Effector memory CD4-positive, alpha-beta T cell (primary cell): ENCODE data around the gene CEP128.

Experiments
- DNase-seq, 3 donors: peaks; one replicate each; pipeline ENCODE4 v3.0.0-alpha.2; 2020
- H3K27ac ChIP-seq: 2 replicates; pipeline ENCODE4 v1.7.0; 2013; ENCODE audit warnings: mild to moderate bottlenecking, low read length, moderate library complexity; ENCODE audit not compliant: insufficient read depth, poor library complexity, severe bottlenecking
- H3K27me3 ChIP-seq: replicated peaks from 2 replicates; pipeline ENCODE4 v1.7.0; 2013; ENCODE audit warnings: mild to moderate bottlenecking, low read length; ENCODE audit not compliant: insufficient read depth, control insufficient read depth, poor library complexity, severe bottlenecking
- H3K36me3 ChIP-seq: 2 replicates; pipeline ENCODE4 v1.7.0; 2013; ENCODE audit warnings: mild to moderate bottlenecking, low read length, moderate library complexity; ENCODE audit not compliant: control insufficient read depth, insufficient read depth
- H3K4me1 ChIP-seq: 2 replicates; pipeline ENCODE4 v1.7.0; 2013; ENCODE audit warnings: low read length, mild to moderate bottlenecking; ENCODE audit not compliant: control insufficient read depth, insufficient read depth, poor library complexity, severe bottlenecking
- H3K4me3 ChIP-seq: 2 replicates; pipeline ENCODE4 v1.7.0; 2013; ENCODE audit warnings: low read length, low read depth, mild to moderate bottlenecking; ENCODE audit not compliant: insufficient read depth, poor library complexity, severe bottlenecking
- H3K9me3 ChIP-seq: 2 replicates; pipeline ENCODE4 v1.7.0; 2013; ENCODE audit warnings: mild to moderate bottlenecking, low read length, moderate library complexity; ENCODE audit not compliant: control insufficient read depth

The CEP128 gene

DNA sequence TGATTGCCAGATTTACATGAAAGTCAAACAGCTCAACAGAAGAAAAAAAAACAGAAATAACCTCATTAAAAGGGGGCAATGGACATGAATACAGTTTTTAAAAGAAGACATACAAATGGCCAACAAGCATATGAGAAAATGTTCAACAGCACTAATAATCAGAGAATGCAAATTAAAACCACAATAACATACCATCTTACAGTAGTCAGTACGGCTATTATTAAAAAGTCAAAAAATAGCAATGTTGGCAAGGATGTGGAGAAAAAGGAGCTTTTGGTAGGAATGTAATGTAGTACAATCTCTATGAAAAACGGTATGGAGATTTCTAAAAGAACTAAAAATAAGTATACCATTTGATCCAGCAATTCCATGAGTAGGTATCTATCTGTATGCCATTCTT lies 272.1 kb downstream of the CEP128 start:
- Histone ChIP-seq H3K4me1 (no peaks in the 10 kb centered on the region), H3K36me3 (no peaks in the 10 kb centered on the region), H3K4me3 (no peak overlapping the region), H3K9me3 (no peaks in the 10 kb centered on the region), H3K27me3 (no peaks in the 10 kb centered on the region), H3K27ac (no peak overlapping the region)
- DNase-seq, result no peak

DNA sequence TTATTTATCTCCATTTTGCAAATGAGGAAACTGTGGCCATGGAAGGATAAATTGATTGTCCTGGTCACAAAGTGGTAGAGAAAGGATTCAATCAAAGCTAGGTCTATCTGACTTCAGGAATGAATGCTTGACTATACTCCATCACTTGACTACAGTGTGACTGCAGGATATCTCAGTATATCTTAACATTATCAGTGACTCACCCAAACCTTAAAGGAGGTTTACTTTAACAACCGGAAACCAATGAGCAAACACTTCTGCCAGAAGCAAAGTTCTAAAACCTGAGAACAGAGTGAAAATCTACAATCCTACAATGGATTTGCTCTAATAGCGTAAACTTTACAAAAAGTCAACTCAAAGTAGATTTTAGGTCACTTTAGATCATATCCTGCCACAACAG lies 277.0 kb downstream of the CEP128 start:
- no peak overlapping the region for H3K27ac ChIP-seq
- H3K36me3 ChIP-seq, result no peaks in the 10 kb centered on the region
- no peak overlapping the region for H3K4me3 ChIP-seq
- no peaks in the 10 kb centered on the region for H3K4me1 ChIP-seq
- H3K9me3 ChIP-seq, result no peaks in the 10 kb centered on the region
- DNase-seq, result no peak
- no peaks in the 10 kb centered on the region for H3K27me3 ChIP-seq

DNA sequence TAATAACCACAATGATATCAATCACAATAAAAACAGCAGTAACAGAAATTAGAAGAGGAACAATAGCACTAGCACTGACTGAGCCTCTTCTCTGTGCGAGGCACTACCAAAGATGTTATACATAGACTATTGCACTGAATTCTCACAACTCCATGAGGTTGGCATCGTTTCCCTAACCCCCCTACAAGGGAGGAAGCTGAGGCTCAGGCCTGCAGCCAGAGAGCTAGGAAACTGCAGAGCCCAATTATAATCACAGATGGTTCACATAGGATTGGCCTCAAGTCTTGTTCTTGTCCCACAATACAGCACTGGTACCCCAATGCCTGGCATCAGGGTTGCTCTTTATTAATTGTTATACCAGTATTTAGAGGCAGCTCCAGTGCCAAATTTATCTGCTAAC lies 278.0 kb downstream of the CEP128 start:
- Histone ChIP-seq H3K36me3 (no peaks in the 10 kb centered on the region), H3K27ac (no peak overlapping the region), H3K9me3 (no peaks in the 10 kb centered on the region), H3K4me3 (no peak overlapping the region), H3K27me3 (no peaks in the 10 kb centered on the region), H3K4me1 (no peaks in the 10 kb centered on the region)
- no peak for DNase-seq

DNA sequence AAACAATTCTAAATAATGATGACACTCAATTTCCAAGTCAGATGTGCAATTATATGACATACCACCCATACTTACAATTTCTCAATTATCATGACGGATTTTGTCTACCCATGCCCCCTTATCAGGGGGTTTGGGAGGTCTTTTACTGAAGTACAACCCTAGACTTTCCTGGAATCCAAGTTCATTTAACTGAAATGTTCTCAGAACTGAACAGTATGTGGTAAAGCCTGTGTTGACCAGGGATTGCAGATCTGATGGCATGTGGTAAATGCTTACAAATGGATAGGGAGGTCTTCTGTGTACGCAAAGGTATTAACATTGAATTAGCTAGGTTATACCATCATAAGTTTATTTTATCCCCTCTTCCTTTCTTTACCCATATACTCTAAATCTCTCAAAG lies 281.8 kb downstream of the CEP128 start:
- no peaks in the 10 kb centered on the region for H3K4me1 ChIP-seq
- H3K27me3 ChIP-seq, result no peaks in the 10 kb centered on the region
- H3K9me3 ChIP-seq, result no peaks in the 10 kb centered on the region
- H3K4me3 ChIP-seq, result no peak overlapping the region
- no peaks in the 10 kb centered on the region for H3K36me3 ChIP-seq
- DNase-seq, result no peak
- H3K27ac ChIP-seq, result no peak overlapping the region

DNA sequence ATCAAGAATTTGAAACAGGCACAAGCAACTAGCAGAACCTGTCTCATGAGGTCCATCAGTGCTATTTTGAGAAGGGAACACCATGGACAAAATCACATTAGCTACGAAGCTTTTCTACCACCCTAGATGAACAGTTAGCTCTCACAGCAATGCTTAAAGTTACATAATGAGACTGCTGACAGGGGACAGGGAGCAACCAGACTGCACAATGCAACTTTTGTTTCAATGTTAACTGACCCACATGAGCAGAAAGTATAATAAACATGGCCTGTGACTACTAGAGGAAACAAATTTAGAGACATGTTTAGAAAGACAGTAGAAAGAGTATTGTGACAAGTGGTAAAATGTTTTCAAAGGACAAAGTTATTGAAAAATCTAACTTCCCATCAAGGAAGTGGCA lies 282.8 kb downstream of the CEP128 start:
- Histone ChIP-seq H3K27me3 (no peaks in the 10 kb centered on the region), H3K4me3 (no peak overlapping the region), H3K4me1 (no peaks in the 10 kb centered on the region), H3K9me3 (no peaks in the 10 kb centered on the region), H3K36me3 (no peaks in the 10 kb centered on the region), H3K27ac (no peak overlapping the region)
- DNase-seq, result no peak

DNA sequence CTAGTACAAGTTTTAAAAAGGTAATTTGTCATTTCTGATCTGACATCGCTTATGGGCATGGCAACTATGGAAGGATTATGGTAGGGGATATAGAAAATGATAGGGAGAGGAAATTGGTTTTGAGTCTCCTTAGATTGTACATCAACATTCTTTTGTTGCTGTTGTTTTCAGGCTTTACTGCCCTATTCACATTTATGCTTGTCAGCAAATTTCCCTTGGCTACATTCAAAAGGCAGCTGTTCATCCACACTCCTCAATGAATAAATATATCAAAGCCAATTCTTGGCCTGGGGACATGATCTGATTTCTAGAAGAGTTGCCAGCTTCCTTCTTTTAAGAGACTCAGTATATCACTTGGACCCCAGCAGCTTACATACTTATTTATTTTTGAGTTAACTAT lies 283.4 kb downstream of the CEP128 start:
- no peaks in the 10 kb centered on the region for H3K9me3 ChIP-seq
- no peak overlapping the region for H3K4me3 ChIP-seq
- H3K4me1 ChIP-seq, result no peaks in the 10 kb centered on the region
- DNase-seq, result no peak
- no peaks in the 10 kb centered on the region for H3K27me3 ChIP-seq
- H3K27ac ChIP-seq, result no peak overlapping the region
- H3K36me3 ChIP-seq, result no peaks in the 10 kb centered on the region

DNA sequence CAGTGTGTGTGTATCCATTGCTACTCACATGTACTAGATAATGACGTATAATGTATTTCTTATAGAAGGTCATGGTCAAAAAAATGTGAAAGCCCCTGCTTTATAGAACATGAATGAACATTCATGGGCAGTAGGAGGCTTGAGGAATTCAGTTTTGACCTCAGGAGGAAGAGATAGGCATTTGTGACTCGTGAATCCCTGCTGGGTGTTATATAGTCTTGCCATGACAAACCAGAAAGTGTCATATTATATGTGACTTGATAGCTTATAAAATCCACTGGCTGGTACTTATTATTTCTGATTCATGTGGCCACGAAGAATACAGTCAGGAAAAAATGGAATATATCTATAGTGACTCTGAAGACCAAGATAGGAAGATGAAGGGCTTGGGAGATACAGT lies 287.6 kb downstream of the CEP128 start:
- no peaks in the 10 kb centered on the region for H3K4me1 ChIP-seq
- no peaks in the 10 kb centered on the region for H3K27me3 ChIP-seq
- DNase-seq, result no peak
- H3K27ac ChIP-seq, result no peak overlapping the region
- H3K9me3 ChIP-seq, result no peaks in the 10 kb centered on the region
- H3K36me3 ChIP-seq, result no peaks in the 10 kb centered on the region
- H3K4me3 ChIP-seq, result no peak overlapping the region

DNA sequence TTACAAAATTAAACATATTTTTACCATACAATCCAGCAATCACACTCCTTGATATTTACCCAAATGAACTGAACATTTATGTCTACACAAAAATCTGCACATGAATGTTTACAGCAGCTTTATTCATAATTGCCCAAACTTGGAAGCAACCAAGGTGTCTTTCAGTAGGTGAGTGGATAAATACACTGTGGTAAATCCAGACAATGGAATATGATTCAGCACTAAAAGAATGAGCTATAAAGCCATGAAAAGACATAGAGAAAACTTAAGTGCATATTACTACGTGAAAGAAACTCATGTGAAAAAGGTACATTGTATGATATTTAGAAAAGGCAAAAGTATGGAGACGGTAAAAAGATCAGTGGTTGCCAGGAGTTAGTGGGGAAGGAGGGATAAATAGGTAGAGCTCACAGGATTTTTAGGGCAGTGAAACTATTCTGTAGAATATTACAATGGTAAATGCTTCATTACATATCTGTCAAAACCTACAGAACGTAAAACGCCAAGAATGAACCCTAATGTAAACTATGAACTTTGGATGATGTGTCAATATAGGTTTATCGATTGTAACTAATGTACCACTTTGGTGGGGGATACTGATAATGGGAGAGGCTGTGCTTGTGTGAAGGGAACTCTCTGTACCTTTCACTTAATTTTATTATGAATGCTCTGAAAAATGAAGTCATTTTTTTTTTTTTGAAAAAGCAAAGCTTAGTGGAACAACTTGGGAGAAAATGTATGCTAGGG lies 295.7 kb downstream of the CEP128 start:
- Histone ChIP-seq H3K4me3 (no peak overlapping the region), H3K27me3 (no peaks in the 10 kb centered on the region), H3K9me3 (no peaks in the 10 kb centered on the region), H3K27ac (no peak overlapping the region), H3K4me1 (no peaks in the 10 kb centered on the region), H3K36me3 (no peaks in the 10 kb centered on the region)
- DNase-seq, result no peak

DNA sequence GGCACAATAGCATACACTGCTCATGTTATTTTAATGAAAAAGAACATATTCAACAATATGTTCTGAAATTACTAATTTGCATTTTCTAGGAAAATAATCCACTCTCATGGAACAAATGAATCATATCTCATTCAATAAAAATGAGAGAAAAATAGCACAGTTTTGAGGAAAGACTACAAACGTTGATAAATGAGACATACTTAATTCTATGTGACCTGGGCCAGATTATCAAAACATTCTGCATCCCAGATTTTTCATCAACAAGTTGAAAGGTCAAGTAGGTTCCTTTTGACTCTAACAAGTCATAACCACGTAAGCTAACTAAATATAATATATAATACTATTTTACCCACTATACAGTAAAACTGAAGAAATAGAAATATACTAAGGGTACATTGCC lies 296.7 kb downstream of the CEP128 start:
- DNase-seq, result no peak
- H3K4me1 ChIP-seq, result no peaks in the 10 kb centered on the region
- no peaks in the 10 kb centered on the region for H3K36me3 ChIP-seq
- H3K4me3 ChIP-seq, result no peak overlapping the region
- H3K27me3 ChIP-seq, result no peaks in the 10 kb centered on the region
- no peaks in the 10 kb centered on the region for H3K9me3 ChIP-seq
- no peak overlapping the region for H3K27ac ChIP-seq

DNA sequence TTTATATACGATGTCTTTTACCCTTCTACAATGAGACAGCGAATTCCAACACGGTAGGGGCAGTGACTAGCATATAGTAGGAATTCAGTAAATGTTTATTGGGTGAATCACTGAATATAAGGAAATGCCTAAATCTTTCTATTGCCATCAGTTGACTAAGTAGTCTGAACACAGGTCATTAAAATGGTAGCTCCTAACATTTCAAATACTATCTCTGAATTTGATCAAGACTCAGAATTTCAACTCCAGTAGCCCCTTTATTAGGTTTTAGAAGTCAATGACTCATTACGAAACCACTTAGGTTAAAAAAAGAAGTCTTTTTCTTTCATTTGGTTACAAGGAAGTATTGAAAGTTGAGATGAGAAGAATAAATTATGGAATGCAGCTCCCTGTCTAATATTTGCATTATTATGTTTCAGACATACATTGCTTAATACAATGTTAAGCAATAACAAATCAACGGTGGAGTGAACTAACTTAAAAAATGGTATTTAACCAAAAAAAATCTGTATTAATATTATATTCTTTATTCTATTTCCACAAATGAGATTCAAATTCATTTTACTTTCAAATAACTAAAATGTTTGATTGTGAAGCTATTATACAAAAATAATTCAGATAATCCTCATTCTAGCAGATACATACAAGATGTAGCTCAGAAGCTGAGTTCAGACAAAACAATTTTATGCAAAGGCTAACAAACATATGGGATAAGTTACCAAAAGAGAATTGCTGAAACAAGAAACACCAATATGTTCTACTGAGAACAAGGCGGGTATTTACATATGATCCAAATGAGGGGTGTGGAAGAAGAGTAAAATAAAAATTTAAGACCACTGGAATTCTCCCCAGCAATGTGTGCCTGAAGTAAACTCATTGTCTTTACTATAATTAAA lies 302.7 kb downstream of the CEP128 start:
- Histone ChIP-seq H3K36me3 (no peaks in the 10 kb centered on the region), H3K27ac (no peak overlapping the region), H3K4me3 (no peak overlapping the region), H3K27me3 (no peaks in the 10 kb centered on the region), H3K4me1 (no peaks in the 10 kb centered on the region), H3K9me3 (no peaks in the 10 kb centered on the region)
- DNase-seq, result no peak
